ENCODE results near the gene EXOC6.
"Not testable (repeated sequence)": the region's sequence is repeated elsewhere in the genome, so short reads cannot be mapped to it uniquely, and the experiment has no call there.

The EXOC6 gene

GRCh38 chr10:92938841-92939240, 90.5 kb downstream of the EXOC6 start:
- H3K9me2 ChIP-seq (replicated peaks; ENCODE audit: control insufficient read depth, low read length), result no peaks in the 10 kb centered on the region
- H3K27ac ChIP-seq (ENCODE audit: low read depth, low read length), result no peak overlapping the region
- H3K79me2 ChIP-seq (ENCODE audit: control insufficient read depth, low read length), result no peaks in the 10 kb centered on the region
- no peaks in the 10 kb centered on the region for H3F3A ChIP-seq (ENCODE audit: control insufficient read depth, insufficient read depth)
- no peak overlapping the region for H3K4me2 ChIP-seq (ENCODE audit: low read length)
- H3K9me3 ChIP-seq (ENCODE audit: control insufficient read depth, insufficient read depth, low read length), result no peaks in the 10 kb centered on the region
- TF ChIP-seq EZH2phosphoT487 (IDR thresholded peaks at IDR 0.05; ENCODE audit: borderline replicate concordance, low read length) (no peak), CTCF (IDR thresholded peaks at IDR 0.05; ENCODE audit: low read depth, low read length, poor library complexity, severe bottlenecking) (no peak)
- no peaks in the 10 kb centered on the region for H3K4me1 ChIP-seq (ENCODE audit: control insufficient read depth, low read length)
- H3K36me3 ChIP-seq (ENCODE audit: control insufficient read depth, low read length), result no peaks in the 10 kb centered on the region
- no peaks in the 10 kb centered on the region for H4K20me1 ChIP-seq (ENCODE audit: control insufficient read depth, insufficient read depth, low read depth, low read length)
- no peaks in the 10 kb centered on the region for H3K27me3 ChIP-seq (ENCODE audit: control insufficient read depth, low read length)
- H3K4me3 ChIP-seq (ENCODE audit: low read length), result no peak overlapping the region

GRCh38 chr10:92942226-92942625, 93.9 kb downstream of the EXOC6 start:
- TF ChIP-seq EZH2phosphoT487 (IDR thresholded peaks at IDR 0.05; ENCODE audit: borderline replicate concordance, low read length) (no peak), CTCF (IDR thresholded peaks at IDR 0.05; ENCODE audit: low read depth, low read length, poor library complexity, severe bottlenecking) (no peak)
- Histone ChIP-seq H3K4me1 (ENCODE audit: control insufficient read depth, low read length) (no peaks in the 10 kb centered on the region), H3K79me2 (ENCODE audit: control insufficient read depth, low read length) (no peaks in the 10 kb centered on the region), H3K27ac (ENCODE audit: low read depth, low read length) (no peak overlapping the region), H3K36me3 (ENCODE audit: control insufficient read depth, low read length) (no peaks in the 10 kb centered on the region), H3K9me2 (replicated peaks; ENCODE audit: control insufficient read depth, low read length) (no peaks in the 10 kb centered on the region), H3K4me2 (ENCODE audit: low read length) (no peak overlapping the region), H3F3A (ENCODE audit: control insufficient read depth, insufficient read depth) (no peaks in the 10 kb centered on the region), H3K4me3 (ENCODE audit: low read length) (no peak overlapping the region), H3K27me3 (ENCODE audit: control insufficient read depth, low read length) (no peaks in the 10 kb centered on the region), H4K20me1 (ENCODE audit: control insufficient read depth, insufficient read depth, low read depth, low read length) (no peaks in the 10 kb centered on the region), H3K9me3 (ENCODE audit: control insufficient read depth, insufficient read depth, low read length) (no peaks in the 10 kb centered on the region)

- Histone ChIP-seq H3K4me2 (ENCODE audit: low read length) (no peak overlapping the region), H3K4me1 (ENCODE audit: control insufficient read depth, low read length) (no peaks in the 10 kb centered on the region), H3K9me3 (ENCODE audit: control insufficient read depth, insufficient read depth, low read length) (no peaks in the 10 kb centered on the region), H3K79me2 (ENCODE audit: control insufficient read depth, low read length) (no peaks in the 10 kb centered on the region), H3K9me2 (replicated peaks; ENCODE audit: control insufficient read depth, low read length) (no peaks in the 10 kb centered on the region), H3K36me3 (ENCODE audit: control insufficient read depth, low read length) (no peaks in the 10 kb centered on the region), H3F3A (ENCODE audit: control insufficient read depth, insufficient read depth) (no peaks in the 10 kb centered on the region), H4K20me1 (ENCODE audit: control insufficient read depth, insufficient read depth, low read depth, low read length) (no peaks in the 10 kb centered on the region), H3K4me3 (ENCODE audit: low read length) (no peak overlapping the region), H3K27ac (ENCODE audit: low read depth, low read length) (no peak overlapping the region), H3K27me3 (ENCODE audit: control insufficient read depth, low read length) (no peaks in the 10 kb centered on the region)
- no peak for TF ChIP-seq CTCF (IDR thresholded peaks at IDR 0.05; ENCODE audit: low read depth, low read length, poor library complexity, severe bottlenecking)
Observed at GRCh38 chr10:92946491-92946890, 98.2 kb downstream of the EXOC6 start.

DNA sequence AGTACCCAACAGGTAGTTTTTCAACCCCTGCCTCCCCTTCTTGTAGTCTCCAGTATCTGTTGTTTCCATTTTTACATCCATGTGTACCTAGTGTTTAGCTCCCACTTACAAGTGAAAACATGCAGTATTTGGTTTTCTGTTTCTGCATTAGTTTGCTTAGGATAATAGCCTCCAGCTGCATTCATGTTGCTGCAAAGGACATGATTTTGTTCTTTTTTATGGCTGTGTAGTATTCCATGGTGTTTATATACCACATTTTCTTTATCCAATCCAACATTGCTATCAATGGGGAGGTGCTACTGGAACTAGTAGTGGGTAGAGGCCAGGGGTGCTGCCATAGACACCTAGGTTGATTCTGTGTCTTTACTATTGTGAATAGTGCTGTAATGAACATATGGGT, 104.3 kb downstream of the EXOC6 start:
- not testable (repeated sequence) for H3K4me2 ChIP-seq (ENCODE audit: low read length); H3K27ac ChIP-seq (ENCODE audit: low read depth, low read length); H3K4me3 ChIP-seq (ENCODE audit: low read length); H3K79me2 ChIP-seq (ENCODE audit: control insufficient read depth, low read length); H3F3A ChIP-seq (ENCODE audit: control insufficient read depth, insufficient read depth); H3K4me1 ChIP-seq (ENCODE audit: control insufficient read depth, low read length); H4K20me1 ChIP-seq (ENCODE audit: control insufficient read depth, insufficient read depth, low read depth, low read length); H3K9me2 ChIP-seq (replicated peaks; ENCODE audit: control insufficient read depth, low read length); H3K36me3 ChIP-seq (ENCODE audit: control insufficient read depth, low read length); H3K9me3 ChIP-seq (ENCODE audit: control insufficient read depth, insufficient read depth, low read length); H3K27me3 ChIP-seq (ENCODE audit: control insufficient read depth, low read length)

All from DOHH2 (cell line).